HCT116 (cell line): ENCODE measurements around the gene MMP25. TPM values are rescaled to one million over a fixed set of nuclear protein-coding genes. Genes with fewer than 3 reads are reported as not detected.

Experiments used
- ATAC-seq: fragments of 200-7000 bp; cut with Tn5 transposase; 2 replicates; pipeline ENCODE4 v1.9.1; 2020; ENCODE audit warnings: mild to moderate bottlenecking, moderate library complexity
- BruUV-seq: library from RNA; stranded (reverse); fragments of 400-500 nt; replicated peaks from 2 replicates; lab custom pipeline; 2021; lab: Mats Ljungman, UMichigan
- CTCF ChIA-PET: fragments of 300-600 bp; sonication (Branson Sonifier 250); formaldehyde crosslinking; loops from one replicate; lab custom pipeline; 2021; ENCODE audit warnings: antibody characterized with exemption; lab: Charles Lee
- POLR2A ChIA-PET: fragments of 300-600, 350-600 bp; sonication (Branson Sonifier 250); formaldehyde crosslinking; loops from one replicate; lab custom pipeline; 2021; ENCODE audit warnings: antibody characterized with exemption; lab: Charles Lee
- RAD21 ChIA-PET, 2 experiments: fragments of 300-600 bp; sonication (Branson Sonifier 250); formaldehyde crosslinking; loops; one replicate each; lab custom pipeline; 2023; ENCODE audit warnings: low total read pairs in 2 of 2; ENCODE audit not compliant: uncharacterized antibody in 2 of 2, unreplicated experiment in 2 of 2, low non-redundant PET in 1 of 2; lab: Charles Lee
- DNase-seq: peaks from one replicate; pipeline ENCODE4 v3.0.0-alpha.2; 2010; ENCODE audit warnings: low read depth, low spot score
- H2AFZ ChIP-seq: fragments of 200-600 bp; shearing (Covaris generic), sonication (generic); 2 replicates; pipeline ENCODE4 v1.6.1; 2017; ENCODE audit warnings: low read depth, mixed run types, mixed read lengths, antibody characterized with exemption, low read length; ENCODE audit not compliant: poor library complexity, severe bottlenecking
- H3K27ac ChIP-seq: 2 replicates; pipeline ENCODE4 v1.5.1; 2012; ENCODE audit warnings: low read depth, low read length
- H3K27me3 ChIP-seq: fragments of 200-600 bp; sonication (generic); 2 replicates; pipeline ENCODE4 v1.6.1; 2016; ENCODE audit warnings: mixed run types, low read length, mixed read lengths; ENCODE audit not compliant: insufficient read depth
- H3K36me3 ChIP-seq, 2 experiments: fragments of 200-500 bp in 1 of 2; fragments of 200-600 bp in 1 of 2; sonication (Bioruptor generic) in 1 of 2; sonication (generic) in 1 of 2; 2 replicates each; pipeline versions ENCODE4 v1.5.1 to v1.6.1; 2014 to 2016; ENCODE audit warnings: low read length in 2 of 2, inconsistent platforms in 1 of 2, mixed read lengths in 1 of 2, mixed run types in 1 of 2; ENCODE audit not compliant: insufficient read depth in 2 of 2, control insufficient read depth in 1 of 2
- H3K4me1 ChIP-seq, 2 experiments: fragments of 200-600 bp in 1 of 2; sonication (generic) in 1 of 2; 2 replicates each; pipeline versions ENCODE4 v1.5.1 to v1.6.1; 2012 to 2017; ENCODE audit warnings: low read length in 2 of 2, inconsistent platforms in 1 of 2, mild to moderate bottlenecking in 1 of 2, mixed read lengths in 1 of 2, mixed run types in 1 of 2, moderate library complexity in 1 of 2; ENCODE audit not compliant: insufficient read depth in 2 of 2, control insufficient read depth in 1 of 2
- H3K4me2 ChIP-seq: fragments of 200-600 bp; sonication (generic); 2 replicates; pipeline ENCODE4 v1.6.1; 2017; ENCODE audit warnings: mixed run types, low read length, mixed read lengths
- H3K4me3 ChIP-seq, 2 experiments: fragments of 200-600 bp in 1 of 2; sonication (generic) in 1 of 2; replicated peaks in 1 of 2; 2 replicates each; pipeline ENCODE4 v1.5.1; 2011 to 2016; ENCODE audit warnings: low read length in 2 of 2, control low read depth in 1 of 2, low read depth in 1 of 2, mild to moderate bottlenecking in 1 of 2, mixed read lengths in 1 of 2, mixed run types in 1 of 2
- H3K79me2 ChIP-seq: fragments of 200-600 bp; sonication (generic); 2 replicates; pipeline ENCODE4 v1.6.1; 2017; ENCODE audit warnings: mild to moderate bottlenecking, mixed run types, low read length, moderate library complexity, mixed read lengths; ENCODE audit not compliant: insufficient read depth
- H3K9ac ChIP-seq: fragments of 200-600 bp; sonication (generic); 2 replicates; pipeline ENCODE4 v1.6.1; 2016; ENCODE audit warnings: low read length, mixed read lengths
- H3K9me2 ChIP-seq: fragments of 200-600 bp; sonication (generic), shearing (Covaris generic); 2 replicates; pipeline ENCODE4 v1.6.1; 2017; ENCODE audit warnings: mixed run types, mild to moderate bottlenecking, moderate library complexity; ENCODE audit not compliant: insufficient read depth
- H3K9me3 ChIP-seq, 2 experiments: fragments of 200-500 bp in 1 of 2; fragments of 200-600 bp in 1 of 2; sonication (Bioruptor generic) in 1 of 2; sonication (generic) in 1 of 2; 2 replicates each; pipeline ENCODE4 v1.6.1; 2014 to 2017; ENCODE audit warnings: low read length in 2 of 2, mixed read lengths in 2 of 2, inconsistent platforms in 1 of 2, low read depth in 1 of 2, mild to moderate bottlenecking in 1 of 2, mixed run types in 1 of 2, moderate library complexity in 1 of 2; ENCODE audit not compliant: control insufficient read depth in 1 of 2, insufficient read depth in 1 of 2
- H4K20me1 ChIP-seq: fragments of 200-600 bp; sonication (generic), shearing (Covaris generic); 2 replicates; pipeline ENCODE4 v1.6.1; 2017; ENCODE audit warnings: mixed run types, mild to moderate bottlenecking, moderate library complexity; ENCODE audit not compliant: insufficient read depth
- EZH2phosphoT487 ChIP-seq: fragments of 200-600 bp; IDR thresholded peaks from 2 replicates; pipeline ENCODE4 v1.6.1; 2018; ENCODE audit warnings: antibody characterized with exemption, borderline replicate concordance
- POLR2A ChIP-seq: IDR thresholded peaks from 2 replicates; pipeline ENCODE4 v1.7.0; 2011; ENCODE audit warnings: borderline replicate concordance; ENCODE audit not compliant: insufficient read depth, insufficient read length; ENCODE audit errors: extremely low read depth
- SIN3A ChIP-seq: IDR thresholded peaks from 2 replicates; pipeline ENCODE4 v1.6.1; 2012; ENCODE audit warnings: low read depth
- SRF ChIP-seq: IDR thresholded peaks from 2 replicates; pipeline ENCODE4 v1.6.1; 2012; ENCODE audit warnings: low read depth
- intact Hi-C: fragments of 100-400 bp; cut with micrococcal nuclease; formaldehyde crosslinking; loops from 2 replicates; pipeline ENCODE4 v1.10.0; 2022
- total RNA-seq: library from RNA; stranded (reverse); gene quantifications from one replicate; pipeline ENCODE4 v1.2.1, GENCODE V29; 2021; ENCODE audit not compliant: unreplicated experiment
- TF ChIP-seq, protein P1 (sequence below), 3 experiments: fragments of 200-600 bp in 1 of 3; sonication (generic) in 1 of 3; IDR thresholded peaks in 2 of 3; conservative IDR thresholded peaks in 1 of 3; 2 replicates each; pipeline ENCODE4 v1.5.1; 2012 to 2017; ENCODE audit warnings: low read depth in 2 of 3, low read length in 2 of 3, antibody characterized with exemption in 1 of 3, borderline replicate concordance in 1 of 3, control low read depth in 1 of 3, mild to moderate bottlenecking in 1 of 3, mixed read lengths in 1 of 3, mixed run types in 1 of 3, moderate library complexity in 1 of 3; ENCODE audit not compliant: insufficient read depth in 1 of 3

MMP25 gene
- total RNA-seq, 1 experiment from 2014 or later = 2.5 TPM

DNA sequence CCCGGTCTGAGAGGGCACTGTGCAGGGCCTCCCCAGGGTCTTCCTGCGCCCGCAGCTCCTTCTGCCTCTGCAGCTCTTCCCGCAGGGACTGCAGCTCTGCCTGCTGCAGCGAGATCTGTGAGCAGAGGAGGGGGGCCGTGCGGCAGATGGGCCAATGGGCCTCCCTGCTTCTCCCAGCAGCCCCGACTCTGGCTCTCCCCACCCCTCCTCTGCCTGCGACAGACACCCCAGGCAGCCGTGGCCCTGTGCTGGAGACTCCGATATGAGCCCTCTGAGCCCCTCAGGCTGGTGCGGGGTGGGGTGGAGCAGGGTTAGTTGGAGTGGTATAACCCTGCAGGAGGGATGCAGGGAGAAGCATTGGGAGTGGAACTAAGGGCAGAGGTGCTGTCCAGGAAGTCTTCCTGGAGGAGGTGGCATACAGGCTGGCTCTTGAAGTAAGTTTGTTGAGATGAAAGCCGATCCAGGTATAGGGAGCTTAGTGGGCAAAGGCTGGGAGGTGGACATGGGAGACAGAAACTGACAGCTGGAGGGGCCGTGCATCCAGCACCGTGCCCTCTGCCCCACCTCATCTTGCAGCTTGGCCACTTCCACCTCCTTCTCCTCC lies 17.5 kb upstream of the MMP25 start (continued):
- TF ChIP-seq SRF = no peak

DNA sequence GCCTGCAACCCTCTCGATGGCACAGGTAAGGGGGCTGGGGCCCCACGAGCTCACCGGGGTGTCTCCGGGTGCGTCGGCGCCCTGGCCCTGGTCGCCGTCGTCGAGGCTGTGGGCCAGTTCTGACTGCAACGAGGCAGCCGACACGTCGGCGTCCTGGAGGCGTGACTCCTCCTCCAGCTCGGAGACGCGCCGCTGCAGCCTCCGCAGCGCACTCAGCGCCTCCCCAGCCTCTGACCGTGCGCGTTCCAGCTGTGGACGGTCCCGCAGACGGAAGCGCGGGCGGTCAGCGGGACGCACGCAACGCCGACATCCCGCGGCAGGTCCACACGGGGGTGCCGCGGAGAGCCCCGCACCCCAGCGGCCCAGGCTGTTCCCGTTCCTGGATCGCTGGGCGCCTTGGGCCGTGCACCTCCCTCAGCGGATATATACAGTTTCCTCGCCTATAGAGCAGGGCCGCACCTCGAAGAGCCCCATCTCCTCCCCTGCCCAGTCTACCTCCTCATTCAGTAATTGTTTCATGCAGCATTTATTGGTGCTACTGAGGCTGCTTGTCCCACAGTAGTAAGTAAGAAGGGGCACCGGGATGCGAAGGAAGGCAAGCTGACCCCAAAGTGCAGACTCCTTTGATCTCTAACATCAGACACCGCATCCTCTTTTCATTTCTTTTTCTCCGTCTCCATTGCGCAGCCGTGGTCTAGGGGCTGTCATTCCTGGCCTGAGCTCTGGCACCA lies 16.7 kb upstream of the MMP25 start:
- no peak overlapping the region for H3K9ac ChIP-seq
- H2AFZ ChIP-seq = no peak overlapping the region
- H3K79me2 ChIP-seq = peaks cover 7% of the 10 kb centered on the region; the same call in 1 of the 2 replicates
- BruUV-seq = no TSS peak
- ATAC-seq (no peak), DNase-seq (no peak)
- H3K4me3 ChIP-seq = no peak overlapping the region
- H3K9me3 ChIP-seq = no peaks in the 10 kb centered on the region
- H3K27ac ChIP-seq = no peak overlapping the region
- ChIA-PET RAD21 (no interaction called here), CTCF (interaction anchor here (2.0 to 2.8 kb wide), 2 partner anchors 10 to 16 kb away, joined by 8 to 10 read pairs; partner anchors contain the start of genes MMP25 and TNFRSF12A), POLR2A (interaction anchor here (1.9 to 3.0 kb wide), 2 partner anchors 8 to 9 kb away, joined by 16 to 31 read pairs; partner anchors contain the start of genes HCFC1R1, THOC6 and TNFRSF12A)
- no peaks in the 10 kb centered on the region for H3K27me3 ChIP-seq
- H4K20me1 ChIP-seq = no peaks in the 10 kb centered on the region
- no peak overlapping the region for H3K4me2 ChIP-seq
- intact Hi-C loops = no loop called here
- TF ChIP-seq SIN3A (no peak), POLR2A (no peak), EZH2phosphoT487 (no peak)
- TF ChIP-seq, protein P1, sequence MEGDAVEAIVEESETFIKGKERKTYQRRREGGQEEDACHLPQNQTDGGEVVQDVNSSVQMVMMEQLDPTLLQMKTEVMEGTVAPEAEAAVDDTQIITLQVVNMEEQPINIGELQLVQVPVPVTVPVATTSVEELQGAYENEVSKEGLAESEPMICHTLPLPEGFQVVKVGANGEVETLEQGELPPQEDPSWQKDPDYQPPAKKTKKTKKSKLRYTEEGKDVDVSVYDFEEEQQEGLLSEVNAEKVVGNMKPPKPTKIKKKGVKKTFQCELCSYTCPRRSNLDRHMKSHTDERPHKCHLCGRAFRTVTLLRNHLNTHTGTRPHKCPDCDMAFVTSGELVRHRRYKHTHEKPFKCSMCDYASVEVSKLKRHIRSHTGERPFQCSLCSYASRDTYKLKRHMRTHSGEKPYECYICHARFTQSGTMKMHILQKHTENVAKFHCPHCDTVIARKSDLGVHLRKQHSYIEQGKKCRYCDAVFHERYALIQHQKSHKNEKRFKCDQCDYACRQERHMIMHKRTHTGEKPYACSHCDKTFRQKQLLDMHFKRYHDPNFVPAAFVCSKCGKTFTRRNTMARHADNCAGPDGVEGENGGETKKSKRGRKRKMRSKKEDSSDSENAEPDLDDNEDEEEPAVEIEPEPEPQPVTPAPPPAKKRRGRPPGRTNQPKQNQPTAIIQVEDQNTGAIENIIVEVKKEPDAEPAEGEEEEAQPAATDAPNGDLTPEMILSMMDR (IDR thresholded peaks at IDR 0.05 in 2 of 3, conservative IDR thresholded peaks at IDR 0.05 in 1 of 3; ENCODE audit: borderline replicate concordance in 1 of 3, insufficient read depth in 1 of 3, low read depth in 2 of 3, low read length in 2 of 3) = no peak
- H3K9me2 ChIP-seq = no peaks in the 10 kb centered on the region
- H3K4me1 ChIP-seq = peaks cover 4 to 40% of the 10 kb centered on the region in 2 experiments; a peak in 3 of 4 replicates
- H3K36me3 ChIP-seq = peaks cover 8 to 18% of the 10 kb centered on the region in 2 experiments; a peak in 2 of 4 replicates
